SU-DHL-6 (cell line): Measurements from ENCODE around the gene IRF8.

Experiments
- H2AFZ ChIP-seq: fragments of 200-600 bp; sonication (generic); 2 replicates; pipeline ENCODE4 v1.6.1; 2014; ENCODE audit warnings: low read depth, mild to moderate bottlenecking, moderate library complexity, mixed read lengths, antibody characterized with exemption, low read length; ENCODE audit not compliant: severe bottlenecking
- H3F3A ChIP-seq: fragments of 200-600 bp; shearing (Covaris generic); 2 replicates; pipeline ENCODE4 v1.6.0; 2016; ENCODE audit warnings: antibody characterized with exemption, mild to moderate bottlenecking; ENCODE audit not compliant: insufficient read depth
- H3K27ac ChIP-seq: fragments of 200-600 bp; sonication (generic); 2 replicates; pipeline ENCODE4 v1.5.1; 2016; ENCODE audit warnings: low read depth, mild to moderate bottlenecking, low read length, moderate library complexity, mixed read lengths
- H3K27me3 ChIP-seq: fragments of 200-600 bp; sonication (generic), shearing (Covaris generic); 2 replicates; pipeline ENCODE4 v1.6.0; 2014; ENCODE audit warnings: mild to moderate bottlenecking, low read length
- H3K36me3 ChIP-seq: fragments of 200-600 bp; sonication (generic); 2 replicates; pipeline ENCODE4 v1.6.1; 2014; ENCODE audit warnings: mild to moderate bottlenecking, low read length, mixed read lengths
- H3K4me2 ChIP-seq: fragments of 300-600, 200-600 bp; shearing (Covaris generic), sonication (generic); 2 replicates; pipeline ENCODE4 v1.6.0; 2014; ENCODE audit warnings: low read length, low read depth, mild to moderate bottlenecking; ENCODE audit not compliant: poor library complexity, severe bottlenecking
- H3K4me3 ChIP-seq: fragments of 200-600 bp; sonication (generic); 2 replicates; pipeline ENCODE4 v1.5.1; 2014; ENCODE audit warnings: antibody characterized with exemption, low read length, mild to moderate bottlenecking, mixed read lengths; ENCODE audit not compliant: insufficient read depth, poor library complexity, severe bottlenecking
- H3K79me2 ChIP-seq: fragments of 200-600 bp; sonication (generic); 2 replicates; pipeline ENCODE4 v1.6.1; 2014; ENCODE audit warnings: mild to moderate bottlenecking, low read length, moderate library complexity; ENCODE audit not compliant: insufficient read depth
- H3K9ac ChIP-seq: fragments of 200-600 bp; sonication (generic); 2 replicates; pipeline ENCODE4 v1.7.0; 2014; ENCODE audit warnings: mild to moderate bottlenecking, low read length
- H3K9me2 ChIP-seq: fragments of 200-600 bp; sonication (generic); replicated peaks from 2 replicates; pipeline ENCODE4 v1.6.1; 2014; ENCODE audit warnings: low read length; ENCODE audit not compliant: insufficient read depth
- H3K9me3 ChIP-seq: fragments of 200-600 bp; sonication (generic); 2 replicates; pipeline ENCODE4 v1.6.1; 2014; ENCODE audit warnings: low read length, mixed read lengths; ENCODE audit not compliant: insufficient read depth
- H4K20me1 ChIP-seq: fragments of 200-600 bp; sonication (generic); 2 replicates; pipeline ENCODE4 v1.6.1; 2014; ENCODE audit warnings: low read depth, mild to moderate bottlenecking, antibody characterized with exemption, low read length, moderate library complexity, mixed read lengths
- EZH2phosphoT487 ChIP-seq: fragments of 200-600 bp; sonication (generic), shearing (Covaris generic); conservative IDR thresholded peaks from 2 replicates; pipeline ENCODE4 v1.6.1; 2018; ENCODE audit warnings: mild to moderate bottlenecking, antibody characterized with exemption, low read length, moderate library complexity, mixed read lengths
- TF ChIP-seq, protein P1 (sequence below): fragments of 200-600 bp; sonication (generic); IDR thresholded peaks from one replicate; pipeline ENCODE4 v1.5.1; 2017; ENCODE audit warnings: antibody characterized with exemption, mild to moderate bottlenecking, low read length, moderate library complexity; ENCODE audit not compliant: insufficient read depth, poor library complexity, severe bottlenecking

The IRF8 gene

DNA sequence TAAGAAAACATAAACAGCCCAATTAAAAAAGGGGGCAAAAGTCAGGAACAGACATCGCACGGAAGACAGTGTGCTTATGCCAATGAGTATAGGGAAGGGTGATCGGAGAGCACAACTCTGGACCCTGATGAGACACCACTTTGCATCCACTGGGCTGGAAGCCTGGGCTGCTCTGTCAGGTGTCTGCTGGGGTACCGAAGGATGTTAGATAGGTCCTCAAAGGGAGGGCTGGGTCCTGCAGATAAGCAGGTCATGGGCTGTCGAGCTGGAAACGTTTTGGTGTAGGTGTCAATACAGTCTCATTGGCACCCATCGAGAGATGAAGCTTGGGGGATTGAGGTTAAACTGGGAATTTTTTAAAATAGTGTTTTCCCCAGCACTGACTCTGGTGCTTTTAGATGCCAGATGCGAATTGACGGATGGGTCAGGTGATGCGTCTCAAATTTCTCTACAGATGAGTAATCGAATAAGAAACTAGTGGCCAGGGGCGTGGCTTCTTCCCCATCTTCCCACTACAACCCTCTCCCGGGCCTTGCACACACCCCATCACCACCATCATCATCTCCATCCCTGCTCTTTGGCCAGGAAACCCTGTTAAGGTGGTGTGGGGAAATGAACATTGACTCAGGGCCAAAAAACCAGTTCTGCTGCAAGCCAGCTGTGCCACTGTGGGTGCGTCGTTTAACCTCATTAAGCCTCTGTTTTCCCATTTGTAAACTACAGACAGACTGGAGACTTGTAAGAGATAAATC, 47.8 kb upstream of the IRF8 start:
- no peak overlapping the region for H3K4me2 ChIP-seq
- H3K27me3 ChIP-seq, result no peaks in the 10 kb centered on the region

DNA sequence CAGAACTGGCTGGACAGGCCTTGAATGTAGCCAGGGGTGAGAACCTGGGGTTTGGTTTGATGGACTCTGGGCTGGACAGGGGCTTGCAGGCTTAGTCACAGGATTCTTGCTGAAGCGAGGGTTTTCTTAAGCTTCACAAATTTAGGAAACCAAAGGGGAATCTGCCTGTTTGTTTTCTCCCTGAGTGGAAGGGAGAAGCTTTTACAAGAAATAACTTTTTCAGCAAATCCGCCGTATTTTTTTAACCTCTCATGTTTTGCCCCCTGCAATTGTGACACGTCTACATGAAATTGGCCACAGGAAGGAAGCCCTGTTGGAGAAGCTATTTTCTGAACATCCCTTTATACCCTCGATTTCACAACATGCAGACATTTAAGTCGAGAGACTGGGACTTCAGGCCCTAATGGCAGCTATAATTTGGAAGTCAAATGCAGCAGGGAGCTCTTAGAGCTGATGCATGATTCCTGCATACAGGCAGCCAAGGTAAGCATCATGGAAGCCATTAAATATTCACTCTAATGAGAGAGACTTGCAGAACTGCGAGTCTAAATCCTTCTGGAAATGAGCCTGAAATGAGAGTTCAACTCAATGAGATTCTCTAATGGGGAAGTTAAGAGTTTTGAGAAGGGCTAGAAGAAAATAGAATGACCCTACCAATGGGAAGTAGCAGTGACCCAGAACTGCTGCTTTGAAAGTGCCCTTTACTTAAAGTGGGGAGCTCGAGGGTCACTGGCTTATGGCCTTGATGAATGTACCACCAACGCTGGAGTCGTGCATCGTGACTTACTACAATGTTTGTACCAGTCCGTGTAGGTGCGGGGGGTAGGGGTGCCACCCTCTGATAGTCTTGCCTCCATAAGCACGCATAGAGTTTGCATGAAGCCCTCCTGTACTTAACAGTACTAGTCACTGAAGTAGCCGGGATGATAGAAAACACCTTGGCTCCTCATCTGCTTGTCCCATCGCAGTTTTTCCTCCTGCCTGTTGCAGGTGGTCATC, 45.1 kb upstream of the IRF8 start:
- no peaks in the 10 kb centered on the region for H3K36me3 ChIP-seq
- TF ChIP-seq, protein P1, sequence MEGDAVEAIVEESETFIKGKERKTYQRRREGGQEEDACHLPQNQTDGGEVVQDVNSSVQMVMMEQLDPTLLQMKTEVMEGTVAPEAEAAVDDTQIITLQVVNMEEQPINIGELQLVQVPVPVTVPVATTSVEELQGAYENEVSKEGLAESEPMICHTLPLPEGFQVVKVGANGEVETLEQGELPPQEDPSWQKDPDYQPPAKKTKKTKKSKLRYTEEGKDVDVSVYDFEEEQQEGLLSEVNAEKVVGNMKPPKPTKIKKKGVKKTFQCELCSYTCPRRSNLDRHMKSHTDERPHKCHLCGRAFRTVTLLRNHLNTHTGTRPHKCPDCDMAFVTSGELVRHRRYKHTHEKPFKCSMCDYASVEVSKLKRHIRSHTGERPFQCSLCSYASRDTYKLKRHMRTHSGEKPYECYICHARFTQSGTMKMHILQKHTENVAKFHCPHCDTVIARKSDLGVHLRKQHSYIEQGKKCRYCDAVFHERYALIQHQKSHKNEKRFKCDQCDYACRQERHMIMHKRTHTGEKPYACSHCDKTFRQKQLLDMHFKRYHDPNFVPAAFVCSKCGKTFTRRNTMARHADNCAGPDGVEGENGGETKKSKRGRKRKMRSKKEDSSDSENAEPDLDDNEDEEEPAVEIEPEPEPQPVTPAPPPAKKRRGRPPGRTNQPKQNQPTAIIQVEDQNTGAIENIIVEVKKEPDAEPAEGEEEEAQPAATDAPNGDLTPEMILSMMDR, result no peak
- TF ChIP-seq EZH2phosphoT487, result no peak
- H3K4me3 ChIP-seq, result no peak overlapping the region
- H2AFZ ChIP-seq, result no peak overlapping the region
- H4K20me1 ChIP-seq, result no peaks in the 10 kb centered on the region
- no peak overlapping the region for H3K27ac ChIP-seq
- no peaks in the 10 kb centered on the region for H3K27me3 ChIP-seq
- H3F3A ChIP-seq, result no peaks in the 10 kb centered on the region
- no peaks in the 10 kb centered on the region for H3K79me2 ChIP-seq
- no peaks in the 10 kb centered on the region for H3K9me2 ChIP-seq
- H3K4me2 ChIP-seq, result no peak overlapping the region
- no peaks in the 10 kb centered on the region for H3K9me3 ChIP-seq
- no peak overlapping the region for H3K9ac ChIP-seq

More for the DNA sequence above, 47.8 kb upstream of the IRF8 start:
- Histone ChIP-seq H3K9me3 (no peaks in the 10 kb centered on the region), H3K36me3 (no peaks in the 10 kb centered on the region), H4K20me1 (no peaks in the 10 kb centered on the region), H3K4me3 (no peak overlapping the region), H3K9me2 (no peaks in the 10 kb centered on the region), H3K27ac (no peak overlapping the region), H3K9ac (no peak overlapping the region), H2AFZ (no peak overlapping the region), H3F3A (no peaks in the 10 kb centered on the region), H3K79me2 (no peaks in the 10 kb centered on the region)
- TF ChIP-seq, protein P1, result no peak
- no peak for TF ChIP-seq EZH2phosphoT487

DNA sequence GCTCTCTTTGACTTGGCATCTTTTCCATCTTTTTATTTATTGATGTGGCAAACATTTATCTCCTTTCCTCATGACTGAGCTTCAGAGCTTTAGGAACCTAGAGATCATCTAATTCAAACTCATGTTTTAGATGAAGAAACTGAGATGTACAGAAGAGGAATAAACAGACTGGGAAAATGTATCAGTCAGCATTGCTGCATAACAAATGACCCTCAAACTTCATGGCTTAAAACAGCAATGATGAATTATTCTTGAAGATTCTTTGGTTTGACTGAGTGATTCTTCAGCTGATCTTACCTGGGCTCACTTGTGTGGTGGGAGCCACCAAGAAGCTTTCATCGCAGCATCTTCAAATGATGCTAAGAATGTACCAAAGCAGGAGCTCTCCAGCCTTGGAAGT, 44.0 kb upstream of the IRF8 start:
- no peaks in the 10 kb centered on the region for H3F3A ChIP-seq
- H3K27ac ChIP-seq, result no peak overlapping the region
- no peak overlapping the region for H2AFZ ChIP-seq
- no peak overlapping the region for H3K4me3 ChIP-seq
- no peak for TF ChIP-seq EZH2phosphoT487
- TF ChIP-seq, protein P1, result no peak
- no peaks in the 10 kb centered on the region for H3K36me3 ChIP-seq
- H3K27me3 ChIP-seq, result no peaks in the 10 kb centered on the region
- H3K9me2 ChIP-seq, result no peaks in the 10 kb centered on the region
- H3K4me2 ChIP-seq, result no peak overlapping the region
- no peaks in the 10 kb centered on the region for H4K20me1 ChIP-seq
- H3K9ac ChIP-seq, result no peak overlapping the region
- H3K79me2 ChIP-seq, result no peaks in the 10 kb centered on the region
- no peaks in the 10 kb centered on the region for H3K9me3 ChIP-seq
